ENCODE data around the gene CGB1. TPM values are rescaled to one million over a fixed set of nuclear protein-coding genes. Genes with fewer than 3 reads are reported as not detected.

The CGB1 gene
- total and polyA plus RNA-seq, 9 of the 15 experiments (the other 6 are each of a cell fraction or from before 2014, with no cell fraction given) = not detected

DNA sequence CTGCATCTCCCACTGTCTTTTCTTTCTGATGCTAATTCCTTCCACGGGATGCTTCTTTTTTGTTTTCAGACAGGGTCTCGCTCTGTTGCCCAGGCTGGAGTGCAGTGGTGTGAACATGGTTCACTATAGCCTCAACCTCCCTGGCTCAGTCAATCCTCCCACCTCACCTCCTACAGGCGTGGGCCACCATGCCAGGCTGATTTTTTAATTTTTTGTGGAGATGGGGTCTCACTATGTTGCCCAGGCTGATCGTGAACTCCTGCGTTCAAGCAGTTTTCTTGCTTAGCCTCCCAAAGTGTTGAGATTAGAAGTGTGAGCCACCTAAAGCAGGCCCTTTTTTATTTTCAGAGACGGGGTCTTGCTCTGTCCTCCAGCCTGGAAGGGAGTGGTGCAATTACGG is 48.4 kb downstream of the CGB1 start:
- Histone ChIP-seq H3K9me3 (replicated peaks; ENCODE audit: control insufficient read depth, insufficient read depth, low read depth, low read length) (no peaks in the 10 kb centered on the region), H3K27ac (ENCODE audit: extremely low read depth, low read depth, low read length) (no peak overlapping the region), H2AFZ (ENCODE audit: low read depth, low read length) (no peak overlapping the region), H3K79me2 (ENCODE audit: control insufficient read depth, insufficient read depth, low read length) (peaks cover 28% of the 10 kb centered on the region), H3K4me1 (replicated peaks in 1 of 2; ENCODE audit: control insufficient read depth in 2 of 2, insufficient read depth in 2 of 2, low read length in 2 of 2) (peaks cover 5 to 26% of the 10 kb centered on the region in 2 experiments; a peak in 4 of 5 replicates), H4K20me1 (replicated peaks; ENCODE audit: control insufficient read depth, insufficient read depth, low read length) (no peaks in the 10 kb centered on the region), H3K36me3 (ENCODE audit: control insufficient read depth, insufficient read depth, low read length) (peaks cover 58% of the 10 kb centered on the region), H3K9me1 (ENCODE audit: control insufficient read depth, insufficient read depth, low read length) (no peaks in the 10 kb centered on the region), H3K4me2 (ENCODE audit: insufficient read depth, low read length) (no peak overlapping the region), H3K4me3 (no peak overlapping the region), H3K27me3 (ENCODE audit: control insufficient read depth in 2 of 2, insufficient read depth in 2 of 2, low read length in 2 of 2) (no peaks in the 10 kb centered on the region), H3K9ac (ENCODE audit: insufficient read depth in 1 of 2, low read depth in 2 of 2, low read length in 2 of 2) (no peak overlapping the region)
- WGBS (ENCODE audit: insufficient coverage, low coverage, missing lambda C conversion rate) = 93% methylated on average over 6 of the region's 7 CpGs
- no TSS peak for BruUV-seq (replicated peaks)
- DNase-seq (ENCODE audit: extremely low read depth in 1 of 4, low spot score in 3 of 4) = no peak
- in situ Hi-C loops (cut with MboI) = no loop called here
- ChIA-PET POLR2A (no interaction called here), CTCF (ENCODE audit: low intra/inter-chr PET ratio) (no interaction called here)
- TF ChIP-seq ZNF140 (CRISPR knock-in tag; IDR thresholded peaks at IDR 0.05) (no peak), ZNF121 (CRISPR knock-in tag; conservative IDR thresholded peaks at IDR 0.05) (peak; percentile 43), MEIS2 (IDR thresholded peaks at IDR 0.05; ENCODE audit: partially characterized antibody) (no peak)
- TF ChIP-seq, protein P1, sequence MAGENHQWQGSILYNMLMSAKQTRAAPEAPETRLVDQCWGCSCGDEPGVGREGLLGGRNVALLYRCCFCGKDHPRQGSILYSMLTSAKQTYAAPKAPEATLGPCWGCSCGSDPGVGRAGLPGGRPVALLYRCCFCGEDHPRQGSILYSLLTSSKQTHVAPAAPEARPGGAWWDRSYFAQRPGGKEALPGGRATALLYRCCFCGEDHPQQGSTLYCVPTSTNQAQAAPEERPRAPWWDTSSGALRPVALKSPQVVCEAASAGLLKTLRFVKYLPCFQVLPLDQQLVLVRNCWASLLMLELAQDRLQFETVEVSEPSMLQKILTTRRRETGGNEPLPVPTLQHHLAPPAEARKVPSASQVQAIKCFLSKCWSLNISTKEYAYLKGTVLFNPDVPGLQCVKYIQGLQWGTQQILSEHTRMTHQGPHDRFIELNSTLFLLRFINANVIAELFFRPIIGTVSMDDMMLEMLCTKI (IDR thresholded peaks at IDR 0.05; ENCODE audit: partially characterized antibody) = no peak
- no peak for FAIRE-seq
- no peak for ATAC-seq
- intact Hi-C loops (cut with micrococcal nuclease) = no loop called here

DNA sequence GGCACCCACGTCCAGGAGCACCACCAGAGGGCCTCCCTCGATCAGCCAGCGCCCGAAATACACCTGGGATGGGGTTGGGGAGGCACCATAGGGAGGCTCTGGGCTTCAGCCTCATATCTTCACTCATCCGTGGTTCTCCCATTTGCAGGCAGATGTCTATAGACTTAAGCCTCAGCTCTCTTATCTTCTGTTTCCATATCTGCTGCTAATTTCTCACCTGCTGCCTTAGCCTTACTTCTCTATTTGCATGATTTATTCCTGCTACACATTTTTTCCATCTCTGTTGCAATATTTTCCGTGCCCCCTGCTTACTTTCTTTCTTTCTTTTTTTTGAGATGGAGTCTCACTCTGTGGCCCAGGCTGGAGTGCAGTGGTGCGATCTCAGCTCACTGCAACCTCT is 49.4 kb downstream of the CGB1 start:
- BruUV-seq (replicated peaks) = no TSS peak
- no peak overlapping the region for H3K4me3 ChIP-seq
- DNase-seq (ENCODE audit: extremely low read depth in 1 of 4, low spot score in 3 of 4) = no peak
- CTCF ChIA-PET (ENCODE audit: low intra/inter-chr PET ratio) = no interaction called here
- no peaks in the 10 kb centered on the region for H3K27me3 ChIP-seq (ENCODE audit: control insufficient read depth in 2 of 2, insufficient read depth in 2 of 2, low read length in 2 of 2)
- no peak overlapping the region for H3K27ac ChIP-seq (ENCODE audit: extremely low read depth, low read depth, low read length)
- peak; percentile 28; the same call in 2 of the 3 replicates for ATAC-seq
- H3K36me3 ChIP-seq (ENCODE audit: control insufficient read depth, insufficient read depth, low read length) = peaks cover 67% of the 10 kb centered on the region
- no peak for TF ChIP-seq TEAD1 (CRISPR knock-in tag; IDR thresholded peaks at IDR 0.05)
- TF ChIP-seq, protein P2, sequence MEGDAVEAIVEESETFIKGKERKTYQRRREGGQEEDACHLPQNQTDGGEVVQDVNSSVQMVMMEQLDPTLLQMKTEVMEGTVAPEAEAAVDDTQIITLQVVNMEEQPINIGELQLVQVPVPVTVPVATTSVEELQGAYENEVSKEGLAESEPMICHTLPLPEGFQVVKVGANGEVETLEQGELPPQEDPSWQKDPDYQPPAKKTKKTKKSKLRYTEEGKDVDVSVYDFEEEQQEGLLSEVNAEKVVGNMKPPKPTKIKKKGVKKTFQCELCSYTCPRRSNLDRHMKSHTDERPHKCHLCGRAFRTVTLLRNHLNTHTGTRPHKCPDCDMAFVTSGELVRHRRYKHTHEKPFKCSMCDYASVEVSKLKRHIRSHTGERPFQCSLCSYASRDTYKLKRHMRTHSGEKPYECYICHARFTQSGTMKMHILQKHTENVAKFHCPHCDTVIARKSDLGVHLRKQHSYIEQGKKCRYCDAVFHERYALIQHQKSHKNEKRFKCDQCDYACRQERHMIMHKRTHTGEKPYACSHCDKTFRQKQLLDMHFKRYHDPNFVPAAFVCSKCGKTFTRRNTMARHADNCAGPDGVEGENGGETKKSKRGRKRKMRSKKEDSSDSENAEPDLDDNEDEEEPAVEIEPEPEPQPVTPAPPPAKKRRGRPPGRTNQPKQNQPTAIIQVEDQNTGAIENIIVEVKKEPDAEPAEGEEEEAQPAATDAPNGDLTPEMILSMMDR (IDR thresholded peaks at IDR 0.05 in 2 of 3, conservative IDR thresholded peaks at IDR 0.05 in 1 of 3; ENCODE audit: insufficient read depth in 2 of 3, low read depth in 1 of 3, low read length in 3 of 3) = peak in 1 of 3 experiments; percentile 13; a peak in 1 of 6 replicates
- TF ChIP-seq RBFOX2 (IDR thresholded peaks at IDR 0.05; ENCODE audit: low read depth, low read length) = peak; percentile 25; the same call in 1 of the 2 replicates
- no peaks in the 10 kb centered on the region for H3K9me3 ChIP-seq (replicated peaks; ENCODE audit: control insufficient read depth, insufficient read depth, low read depth, low read length)
- in situ Hi-C loops (cut with MboI) (no loop called here), intact Hi-C loops (cut with micrococcal nuclease) (no loop called here)
- H3K9me1 ChIP-seq (ENCODE audit: control insufficient read depth, insufficient read depth, low read length) = no peaks in the 10 kb centered on the region
- no peak for FAIRE-seq
- no peak overlapping the region for H2AFZ ChIP-seq (ENCODE audit: low read depth, low read length)
- peak overlapping the region in 1 of 2 experiments; percentile 65; a peak in 2 of 4 replicates for H3K9ac ChIP-seq (ENCODE audit: insufficient read depth in 1 of 2, low read depth in 2 of 2, low read length in 2 of 2)
- no peaks in the 10 kb centered on the region for H4K20me1 ChIP-seq (replicated peaks; ENCODE audit: control insufficient read depth, insufficient read depth, low read length)
- H3K4me1 ChIP-seq (replicated peaks in 1 of 2; ENCODE audit: control insufficient read depth in 2 of 2, insufficient read depth in 2 of 2, low read length in 2 of 2) = peaks cover 5 to 22% of the 10 kb centered on the region in 2 experiments; a peak in 4 of 5 replicates
- POLR2A ChIA-PET = interaction anchor here (0.7 to 1.8 kb wide), 5 partner anchors 18 to 160 kb away, joined by 3 to 4 read pairs (median 3); no protein-coding TSS in a partner anchor
- peaks cover 20% of the 10 kb centered on the region for H3K79me2 ChIP-seq (ENCODE audit: control insufficient read depth, insufficient read depth, low read length)
- 54% methylated on average over 6 of the region's 7 CpGs for WGBS (ENCODE audit: insufficient coverage, low coverage, missing lambda C conversion rate)
- no peak overlapping the region for H3K4me2 ChIP-seq (ENCODE audit: insufficient read depth, low read length)

Data from K562 (cell line).